GM21390 (cell line): ENCODE data around the gene GUCA2A.

Source experiments
- ATAC-seq: cut with Tn5 transposase; IDR thresholded peaks from one replicate; pipeline ENCODE4 v1.9.1; 2021; ENCODE audit not compliant: unreplicated experiment

The GUCA2A gene

DNA sequence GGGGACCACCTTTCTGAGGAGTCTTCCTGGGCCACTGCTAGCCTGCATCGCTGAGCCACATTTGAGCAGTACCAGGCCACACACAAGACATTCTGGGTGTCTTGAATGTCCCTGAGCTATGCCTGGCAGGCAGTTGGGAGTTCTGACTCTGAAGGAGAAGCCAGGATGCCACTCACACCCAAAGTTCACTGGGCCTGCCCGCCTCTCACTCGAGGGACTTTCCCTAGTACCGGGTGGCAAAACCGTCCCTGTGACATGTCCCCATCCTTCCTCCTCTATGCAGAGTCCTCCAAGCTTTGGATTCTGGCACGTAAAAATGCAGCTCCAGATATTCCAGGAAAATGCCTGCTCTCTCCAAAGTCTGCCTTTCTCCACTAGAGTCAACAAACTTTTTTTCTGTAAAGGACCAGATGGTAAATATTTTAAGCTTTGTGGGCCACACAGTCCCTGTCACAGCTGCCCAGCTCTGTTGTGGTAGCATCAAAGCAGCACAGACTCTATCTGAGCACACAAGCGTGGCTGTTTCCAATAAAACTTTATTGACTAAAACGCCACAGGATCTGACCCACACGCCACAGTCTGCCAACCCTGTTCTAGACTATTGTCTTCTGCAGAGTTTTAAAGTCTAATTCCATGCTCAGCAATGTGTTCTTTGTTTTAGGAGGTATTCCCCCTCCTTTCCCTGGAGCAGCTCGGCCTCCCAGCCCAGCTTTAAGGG is 30.6 kb downstream of the GUCA2A start:
- no peak for ATAC-seq

DNA sequence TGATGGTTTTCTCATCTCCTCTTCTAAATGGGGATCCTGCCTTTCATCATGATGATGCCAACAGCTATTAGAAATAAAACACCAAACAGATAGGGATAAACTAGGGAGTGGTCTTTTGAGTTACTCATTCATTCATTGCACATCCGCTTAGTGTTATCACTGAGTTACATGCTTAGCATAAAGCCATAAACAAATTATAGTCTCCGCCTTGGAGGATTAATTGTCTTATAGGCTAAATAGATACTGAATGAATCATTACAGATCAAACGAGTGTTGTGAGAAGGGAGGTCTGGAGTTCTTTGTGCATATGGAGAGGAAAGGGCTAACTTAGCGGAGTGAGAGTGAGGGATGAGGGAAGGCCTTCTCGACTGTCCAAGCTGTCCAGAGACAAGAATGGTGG is 31.2 kb downstream of the GUCA2A start:
- no peak for ATAC-seq

GRCh38 chr1:42130061-42130660 is 34.4 kb downstream of the GUCA2A start:
- no peak for ATAC-seq

DNA sequence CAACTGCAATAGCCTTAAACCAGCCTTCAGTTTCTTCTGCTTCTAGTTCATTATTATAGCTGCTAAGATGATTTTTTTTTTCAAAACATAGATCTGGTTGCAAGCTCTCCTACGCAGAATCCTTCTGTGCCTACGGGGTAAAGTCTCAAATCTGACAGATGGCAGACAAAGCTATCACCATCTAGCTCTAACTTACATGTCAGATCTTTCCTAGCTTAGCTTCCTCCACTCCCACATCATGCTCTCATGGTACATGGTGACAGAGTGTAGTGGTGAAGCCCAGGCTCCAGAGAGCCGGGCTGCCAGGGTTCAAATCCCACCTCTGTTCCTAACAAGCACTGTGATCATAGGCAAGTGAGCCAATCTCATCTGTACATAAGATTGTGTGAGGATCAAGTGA is 35.6 kb downstream of the GUCA2A start:
- no peak for ATAC-seq

DNA sequence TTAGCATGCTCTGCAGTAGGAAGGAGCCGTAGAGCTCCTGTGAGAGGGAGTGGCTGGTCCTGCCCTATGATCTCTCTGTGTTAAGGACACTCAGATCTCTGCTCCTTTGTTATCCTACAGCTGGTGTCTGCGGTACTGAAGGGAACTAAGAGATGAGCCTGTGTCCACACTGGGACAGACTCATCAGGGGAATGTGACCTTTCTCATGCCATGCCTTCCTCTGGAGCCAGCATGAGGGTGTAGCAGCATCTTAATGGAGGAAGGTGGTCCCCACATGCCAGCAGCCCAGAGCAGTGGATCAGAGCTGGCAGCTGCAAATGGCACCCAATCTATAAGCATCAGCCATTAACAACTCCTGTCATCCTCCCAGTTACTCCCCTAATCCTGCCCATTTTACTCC is 36.0 kb downstream of the GUCA2A start:
- no peak for ATAC-seq

- ATAC-seq, result no peak
These were observed 36.8 kb downstream of the GUCA2A start for GRCh38 chr1:42127767-42128166.

DNA sequence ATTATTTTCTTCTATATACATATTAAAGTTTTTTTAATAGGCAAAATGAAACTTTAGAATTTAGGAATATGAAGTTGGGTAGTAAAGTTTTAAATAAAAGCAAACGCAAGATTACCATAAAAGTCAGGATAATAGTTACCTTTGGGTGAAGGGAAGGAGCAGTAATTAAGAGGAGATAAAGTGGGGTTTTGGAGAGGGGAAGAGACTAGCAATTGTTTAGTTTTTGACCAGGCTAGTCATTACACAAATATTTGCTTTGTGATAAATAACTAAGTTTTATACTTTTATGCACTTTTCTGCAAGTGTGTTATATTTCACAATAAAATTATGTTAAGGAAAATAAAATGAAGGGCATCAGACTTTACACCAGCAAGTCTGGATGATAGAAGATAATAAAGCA is 39.0 kb downstream of the GUCA2A start:
- ATAC-seq, result no peak

DNA sequence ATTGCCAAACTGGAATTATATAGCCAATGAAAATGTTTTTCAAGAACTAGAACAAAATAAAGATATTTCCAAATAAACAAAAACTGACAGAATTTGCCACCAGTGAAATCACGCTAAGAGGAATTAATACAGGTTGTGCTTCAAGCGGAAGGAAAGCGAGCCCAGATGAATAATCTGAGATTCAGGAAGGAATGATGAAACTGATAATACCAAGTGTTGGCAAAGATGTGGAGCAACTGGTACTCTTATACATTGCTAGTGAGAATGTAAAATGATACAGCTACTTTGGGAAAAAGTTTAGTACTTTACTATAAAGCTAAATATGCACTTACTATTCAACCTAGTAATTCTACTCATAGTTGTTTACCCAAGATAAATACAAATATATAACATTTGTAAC is 42.1 kb downstream of the GUCA2A start:
- no peak for ATAC-seq

GRCh38 chr1:42118125-42118524 is 46.4 kb downstream of the GUCA2A start:
- no peak for ATAC-seq

DNA sequence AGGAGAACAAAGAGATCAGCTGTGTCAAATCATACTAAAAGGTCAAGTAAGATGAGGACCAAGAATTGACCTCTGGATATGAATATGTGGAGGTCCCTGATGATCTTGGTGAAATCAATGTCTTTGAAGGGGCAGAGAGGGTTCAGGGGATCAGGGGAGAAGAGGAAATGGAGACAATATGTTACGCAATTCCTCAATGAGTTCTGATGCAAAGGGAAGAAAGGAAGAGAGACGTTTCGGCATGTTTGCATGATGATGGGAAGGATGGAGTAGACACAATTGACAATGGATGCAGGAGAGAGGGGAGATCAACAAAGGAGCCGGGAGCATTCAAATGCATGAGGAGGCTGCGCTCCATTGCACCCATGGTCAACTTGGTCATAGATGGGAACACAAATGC is 47.3 kb downstream of the GUCA2A start:
- no peak for ATAC-seq

GRCh38 chr1:42114229-42114628 is 50.3 kb downstream of the GUCA2A start:
- ATAC-seq, result no peak
